Measurements from ENCODE around the gene ATP2A1. TPM values are rescaled to one million over a fixed set of nuclear protein-coding genes. Genes with fewer than 3 reads are reported as not detected.

The ATP2A1 gene
- total and polyA plus RNA-seq, 2 of the 4 experiments (the other 2 are of a cell fraction) = under 0.01 to 0.63 TPM

DNA sequence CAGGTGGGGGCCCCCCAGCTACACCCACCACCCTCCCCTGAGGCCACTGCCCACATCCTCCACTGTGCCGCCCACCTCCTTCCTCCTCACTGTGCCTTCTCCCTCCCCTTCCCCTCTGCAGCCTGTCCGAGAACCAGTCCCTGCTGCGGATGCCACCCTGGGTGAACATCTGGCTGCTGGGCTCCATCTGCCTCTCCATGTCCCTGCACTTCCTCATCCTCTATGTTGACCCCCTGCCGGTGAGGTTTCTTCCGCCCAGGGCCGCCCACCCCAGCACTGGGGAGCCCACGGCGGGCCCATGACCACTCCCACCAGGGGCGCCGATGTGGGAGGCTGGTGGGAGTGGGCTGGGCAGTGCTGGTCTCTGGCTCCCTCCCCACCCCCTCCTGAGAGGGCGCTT, 24.6 kb downstream of the ATP2A1 start:
- Histone ChIP-seq H3K4ac (ENCODE audit: low read depth, low read length) (no peak overlapping the region), H2AFZ (replicated peaks; ENCODE audit: low read length, poor library complexity) (no peak overlapping the region), H3K36me3 (ENCODE audit: control insufficient read depth, insufficient read depth, low read length) (peaks cover 10% of the 10 kb centered on the region; the same call in 1 of the 2 replicates), H2AK9ac (replicated peaks; ENCODE audit: low read depth, low read length, poor library complexity) (no peak overlapping the region), H4K91ac (ENCODE audit: insufficient read depth, low read depth, low read length) (no peak overlapping the region), H3K27me3 (ENCODE audit: control insufficient read depth, insufficient read depth, low read length) (no peaks in the 10 kb centered on the region), H2BK20ac (ENCODE audit: low read depth, low read length) (no peak overlapping the region), H3K4me2 (ENCODE audit: low read depth, low read length) (no peak overlapping the region), H2BK15ac (ENCODE audit: low read depth, low read length) (no peak overlapping the region), H2BK120ac (ENCODE audit: low read depth, low read length) (no peak overlapping the region), H2BK5ac (ENCODE audit: low read depth, low read length, poor library complexity, severe bottlenecking) (no peak overlapping the region), H3K9me3 (ENCODE audit: control insufficient read depth, insufficient read depth, low read length) (no peaks in the 10 kb centered on the region), H3K27ac (ENCODE audit: insufficient read depth, low read length) (no peak overlapping the region), H3K79me1 (ENCODE audit: low read depth in 1 of 2, low read length in 2 of 2) (no peaks in the 10 kb centered on the region), H3K9me1 (ENCODE audit: insufficient read depth, low read length) (no peaks in the 10 kb centered on the region), H3K4me1 (ENCODE audit: control insufficient read depth, insufficient read depth, low read length) (no peaks in the 10 kb centered on the region), H3K4me3 (ENCODE audit: insufficient read depth, low read depth, low read length) (no peak overlapping the region), H2AK5ac (ENCODE audit: low read depth, low read length) (no peak overlapping the region), H4K8ac (ENCODE audit: low read depth in 2 of 2, low read length in 2 of 2) (no peak overlapping the region), H4K20me1 (ENCODE audit: insufficient read depth, low read length) (no peaks in the 10 kb centered on the region), H3K18ac (ENCODE audit: low read depth, low read length) (no peak overlapping the region), H3K23ac (ENCODE audit: low read depth, low read length) (no peak overlapping the region), H3K14ac (replicated peaks; ENCODE audit: low read depth, low read length) (no peak overlapping the region), H3K56ac (ENCODE audit: extremely low read depth, insufficient read depth, low read length) (no peak overlapping the region), H3K9ac (ENCODE audit: low read depth, low read length) (no peak overlapping the region), H4K5ac (ENCODE audit: low read depth, low read length) (no peak overlapping the region)
- ChIA-PET POLR2A (ENCODE audit: unreplicated experiment) (no interaction called here), CTCF (no interaction called here)
- TF ChIP-seq CEBPB (IDR thresholded peaks at IDR 0.05; ENCODE audit: low read depth, low read length) = no peak
- TF ChIP-seq BHLHE40 (IDR thresholded peaks at IDR 0.05; ENCODE audit: low read depth, low read length) = no peak
- WGBS, 2 experiments (ENCODE audit: extremely low coverage in 2 of 2, insufficient read length in 1 of 2) = 83% methylated on average over 3 of the region's 11 CpGs; no CpG with 5 or more reads in 1 of the 2 experiments
- in situ Hi-C loops (cut with MboI; ENCODE audit: low sequenced_read_pairs) = no loop called here
- DNase-seq (no peak), ATAC-seq (ENCODE audit: low read depth) (no peak; the same call in 1 of the 2 replicates)
- intact Hi-C loops (cut with micrococcal nuclease) = no loop called here
- dilution Hi-C loops (cut with HindIII; ENCODE audit: low sequenced_read_pairs, unreplicated experiment) = no loop called here
- no TSS peak for BruUV-seq (replicated peaks)
